ENCODE data around the gene UCKL1.
A peak's percentile ranks its signal among the peaks of the same experiment; 100 is the strongest.
"Not testable (repeated sequence)": the region's sequence is repeated elsewhere in the genome, so short reads cannot be mapped to it uniquely, and the experiment has no call there.

UCKL1 gene

DNA sequence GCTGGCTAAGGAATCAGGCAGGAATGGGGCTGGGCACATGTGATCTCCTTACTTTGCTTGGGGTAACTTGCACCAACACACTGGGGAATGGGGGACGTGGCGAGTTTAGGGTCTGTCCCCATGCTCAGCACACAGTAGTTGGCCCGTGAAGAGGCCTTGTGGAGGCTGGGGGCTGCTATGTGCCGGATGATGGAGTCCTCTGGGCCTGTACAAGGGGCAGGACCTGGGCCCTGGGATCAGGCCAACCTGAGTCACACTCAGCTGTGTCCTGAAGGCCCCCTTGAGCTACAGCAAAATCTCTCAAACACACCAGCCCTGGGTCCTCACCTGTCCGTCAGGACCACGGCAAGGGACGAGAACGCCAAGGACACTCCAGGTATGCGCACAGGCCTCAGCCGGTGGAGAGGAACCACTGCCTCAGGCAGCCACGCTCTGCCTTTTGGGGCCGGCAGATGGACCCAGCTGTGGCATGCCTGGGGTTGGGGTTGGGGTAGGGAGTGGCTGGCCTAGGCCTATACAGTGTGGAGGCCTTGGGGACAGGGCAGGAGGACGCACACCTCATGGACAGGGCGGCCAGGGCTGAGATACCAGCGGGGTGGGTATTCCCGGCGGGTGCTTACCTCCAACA lies 11.1 kb downstream of the UCKL1 start:
- DNase-seq, result no peak

DNA sequence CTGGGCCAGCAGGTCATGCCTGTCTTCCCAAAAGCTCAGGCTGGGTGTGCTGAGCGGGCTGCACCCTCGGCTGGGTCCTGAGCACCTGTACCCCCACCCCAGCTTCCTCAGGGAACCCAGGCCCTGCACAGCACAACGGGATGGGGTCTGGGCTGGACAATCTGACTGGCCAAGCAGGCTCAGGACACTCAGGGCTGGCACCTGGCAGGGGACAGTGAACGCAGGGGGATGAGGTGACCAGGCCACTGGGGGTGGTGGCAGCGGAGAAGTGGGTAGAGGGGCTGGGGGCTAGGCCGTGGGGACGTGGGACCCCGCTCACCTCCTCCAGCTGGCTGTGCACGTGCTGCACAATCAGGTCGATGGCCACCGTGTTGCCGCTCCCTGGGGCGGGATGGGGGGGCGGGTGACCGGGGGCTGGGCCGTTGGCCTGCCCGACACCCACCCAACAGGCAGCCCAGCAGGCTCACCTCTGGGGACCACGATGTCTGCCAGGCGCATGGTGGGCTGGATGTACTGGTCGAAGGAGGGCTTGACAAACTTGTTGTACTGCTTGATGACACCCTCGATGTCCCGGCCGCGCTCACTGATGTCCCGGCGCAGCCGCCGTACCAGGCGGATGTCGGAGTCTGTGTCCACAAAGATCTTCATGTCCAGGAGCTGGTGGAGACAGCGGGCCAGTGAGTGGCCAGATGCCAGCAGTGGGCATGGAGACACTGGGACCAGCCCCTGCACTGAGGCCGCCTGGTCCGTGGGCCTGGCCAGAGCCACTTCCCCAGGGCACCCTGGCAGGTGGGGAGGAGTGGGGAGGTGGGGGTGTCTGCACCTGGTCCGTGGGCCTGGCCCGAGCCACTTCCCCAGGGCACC lies 11.9 kb downstream of the UCKL1 start:
- DNase-seq, result no peak

DNA sequence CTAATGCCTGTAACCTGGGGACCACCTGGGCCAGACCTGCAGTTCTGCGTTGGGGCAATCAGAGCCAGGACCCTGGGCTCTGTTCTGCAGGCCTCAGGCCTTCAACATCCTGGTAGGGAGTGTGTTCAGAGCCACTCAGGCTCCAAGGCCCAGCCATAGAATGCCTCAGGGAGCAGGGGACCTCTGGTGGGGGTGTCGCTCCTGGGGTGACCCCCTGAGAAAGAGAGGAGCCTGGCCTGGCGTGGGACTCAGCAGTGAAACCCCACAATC lies 12.5 kb downstream of the UCKL1 start:
- DNase-seq, result no peak

DNA sequence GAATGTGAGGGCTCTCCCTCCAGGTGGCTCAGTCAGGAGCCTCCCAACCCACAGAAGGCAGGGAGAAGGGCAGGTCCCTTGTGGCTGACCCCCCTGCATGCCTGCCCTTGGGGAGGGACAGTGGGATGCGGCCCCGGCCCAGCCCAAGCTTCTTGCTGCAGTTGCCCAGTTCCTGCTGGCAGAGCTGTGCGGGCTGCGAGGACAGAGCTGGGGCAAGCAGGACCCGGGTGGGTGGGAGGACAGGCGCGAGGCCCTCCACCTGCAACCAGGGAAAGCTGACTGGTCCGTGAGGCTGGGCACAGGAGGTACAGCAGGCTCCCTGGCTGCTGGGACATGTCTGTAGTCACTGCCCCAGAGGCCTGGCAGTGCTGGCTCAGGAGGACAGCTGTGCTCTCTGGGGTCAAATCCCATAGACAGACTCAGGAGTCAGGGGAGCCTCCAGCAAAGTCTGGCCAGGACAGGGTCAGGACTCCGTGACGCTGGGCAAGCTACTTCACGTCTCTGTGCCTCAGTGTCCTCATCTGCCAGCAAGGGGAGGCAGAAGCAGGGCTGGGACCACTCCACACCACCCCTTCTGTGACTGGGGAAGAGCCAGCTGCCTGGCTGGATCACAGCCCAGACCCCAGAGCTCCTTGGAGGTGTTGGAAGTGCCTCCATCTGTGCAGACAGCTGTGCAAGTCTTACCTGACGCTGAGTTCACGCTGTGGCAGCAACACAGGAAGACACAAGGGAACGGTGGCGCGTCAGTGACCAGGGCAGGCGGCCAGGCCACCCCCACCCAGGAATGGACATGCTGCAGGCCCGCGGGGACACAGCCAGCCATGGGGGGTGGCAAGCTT lies 13.0 kb downstream of the UCKL1 start:
- no peak for DNase-seq

DNA sequence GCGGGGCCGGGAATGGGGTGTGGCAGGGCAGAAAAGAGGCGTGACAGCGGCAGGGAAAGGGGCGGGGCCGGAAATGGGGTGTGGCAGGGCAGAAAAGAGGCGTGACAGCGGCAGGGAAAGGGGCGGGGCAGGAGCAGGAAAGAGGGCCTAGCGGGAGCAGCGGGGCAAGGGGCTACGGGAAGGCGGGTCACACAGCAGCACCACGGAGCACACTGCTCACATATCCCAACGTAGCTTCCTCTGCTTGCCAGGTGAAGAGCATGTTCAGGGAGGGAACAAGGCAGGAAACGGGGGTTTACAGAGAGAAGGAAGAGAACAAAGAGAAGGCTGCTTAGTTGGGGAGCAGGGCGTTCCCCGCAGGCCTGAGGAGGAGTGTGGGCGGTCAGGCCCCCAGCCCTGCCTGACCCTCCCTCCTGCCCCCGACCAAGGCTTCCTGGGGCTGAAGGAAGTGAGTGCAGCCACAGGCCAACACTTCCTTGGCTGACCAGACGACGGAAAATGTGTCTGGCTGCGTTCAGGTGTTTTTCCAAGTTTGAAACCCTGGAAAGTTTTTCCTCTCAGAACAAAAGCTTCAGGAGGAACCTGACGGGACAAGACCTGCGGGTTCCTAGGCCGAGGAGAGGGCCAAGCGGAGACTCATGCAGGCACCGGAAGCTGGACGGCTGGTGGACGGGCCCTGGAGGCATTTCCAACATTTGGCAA lies 13.8 kb downstream of the UCKL1 start:
- DNase-seq, result peak in 3 of 58 donors; percentile 23 to 33 (median 31)

DNA sequence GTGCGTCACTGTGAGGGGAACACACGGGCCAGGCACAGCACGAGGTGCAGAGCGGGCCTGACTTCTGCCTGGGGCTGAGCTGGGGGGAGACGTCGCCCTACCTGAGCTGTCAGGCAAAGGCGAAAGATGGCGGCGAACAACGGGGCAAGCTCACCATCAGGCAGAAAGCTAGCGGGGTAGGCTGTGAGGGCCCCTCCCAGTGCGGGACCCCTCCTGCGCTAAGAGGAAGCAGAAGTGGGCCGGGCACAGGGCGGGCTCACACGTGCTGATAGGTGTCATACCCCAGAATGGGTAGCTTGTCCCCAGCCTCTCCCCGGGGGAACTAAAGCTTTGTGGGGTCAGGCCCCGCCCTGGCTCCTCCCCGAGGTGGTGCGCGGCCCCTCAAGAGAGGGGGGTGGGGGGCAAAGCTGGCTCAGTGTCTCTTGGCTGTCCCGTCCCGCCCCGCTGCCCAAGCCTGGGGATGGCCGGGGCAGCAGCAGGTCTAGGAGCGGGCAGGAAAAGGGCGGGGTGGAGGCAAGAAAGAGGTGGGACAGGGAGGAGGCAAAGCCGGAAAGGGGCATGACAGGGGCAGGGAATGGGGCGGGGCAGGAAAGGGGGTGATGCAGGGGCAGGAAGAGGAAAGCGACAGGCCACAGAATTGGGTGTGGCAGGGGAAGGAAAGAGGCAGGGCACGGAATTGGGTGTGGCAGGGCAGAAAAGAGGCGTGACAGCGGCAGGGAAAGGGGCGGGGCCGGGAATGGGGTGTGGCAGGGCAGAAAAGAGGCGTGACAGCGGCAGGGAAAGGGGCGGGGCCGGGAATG lies 14.7 kb downstream of the UCKL1 start:
- no peak for DNase-seq

DNA sequence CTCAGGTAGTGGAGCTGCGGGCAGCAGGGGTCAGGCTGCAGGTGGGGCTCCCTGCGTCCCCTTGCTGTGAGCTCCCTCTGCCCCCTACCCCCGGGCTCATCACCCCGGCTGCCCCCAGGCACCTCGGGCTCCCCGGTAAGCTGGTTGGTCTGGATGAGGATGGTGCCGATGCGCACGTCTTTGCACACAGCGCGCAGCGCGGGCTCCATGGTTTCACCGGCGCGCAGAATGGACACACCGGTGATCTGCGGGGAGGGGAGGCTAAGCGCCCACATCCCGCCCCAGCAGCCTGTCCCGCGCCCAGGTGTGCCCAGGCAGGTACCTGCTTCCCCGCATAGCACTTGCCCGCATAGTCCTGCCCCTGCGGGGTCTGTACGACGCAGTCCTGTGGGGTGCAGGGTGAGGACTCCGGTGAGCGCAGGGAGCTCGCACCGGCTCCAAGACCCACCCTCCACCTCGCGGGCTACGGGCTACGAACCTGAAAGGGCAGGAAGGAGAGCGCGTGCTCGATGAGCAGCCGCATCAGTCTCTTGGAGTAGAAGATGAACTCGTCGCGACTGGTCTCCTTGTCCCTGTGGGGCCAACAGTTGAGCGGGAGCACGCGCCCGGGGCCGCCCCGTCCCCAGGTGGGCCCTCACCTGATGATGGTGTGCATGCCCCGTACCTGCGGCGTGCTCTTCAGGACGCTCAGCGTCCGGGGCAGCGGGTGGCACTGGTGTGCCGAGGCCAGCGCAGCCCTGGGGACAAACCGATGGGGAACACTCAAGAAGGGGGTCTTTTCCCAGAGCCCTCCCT lies 15.5 kb downstream of the UCKL1 start:
- no peak for DNase-seq

DNA sequence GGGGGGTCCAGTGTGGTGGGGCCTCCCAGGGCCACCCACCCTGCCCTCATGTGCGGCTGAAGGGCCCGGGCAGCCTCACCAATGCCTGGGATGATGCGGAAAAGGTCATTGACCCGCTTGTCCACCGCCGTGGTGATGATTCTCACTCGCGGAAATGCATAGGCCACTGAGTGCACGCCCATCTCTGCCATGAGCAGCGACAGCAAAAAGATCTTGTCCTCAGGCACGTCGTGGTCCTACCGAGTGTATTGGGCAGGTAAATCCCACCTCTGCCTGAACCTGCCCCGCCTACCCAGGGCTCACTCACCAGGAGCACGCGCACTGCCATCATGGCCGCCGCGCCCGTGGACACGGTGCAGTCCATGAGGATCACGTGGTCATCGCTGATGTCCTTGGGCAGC lies 16.1 kb downstream of the UCKL1 start:
- no peak for DNase-seq

DNA sequence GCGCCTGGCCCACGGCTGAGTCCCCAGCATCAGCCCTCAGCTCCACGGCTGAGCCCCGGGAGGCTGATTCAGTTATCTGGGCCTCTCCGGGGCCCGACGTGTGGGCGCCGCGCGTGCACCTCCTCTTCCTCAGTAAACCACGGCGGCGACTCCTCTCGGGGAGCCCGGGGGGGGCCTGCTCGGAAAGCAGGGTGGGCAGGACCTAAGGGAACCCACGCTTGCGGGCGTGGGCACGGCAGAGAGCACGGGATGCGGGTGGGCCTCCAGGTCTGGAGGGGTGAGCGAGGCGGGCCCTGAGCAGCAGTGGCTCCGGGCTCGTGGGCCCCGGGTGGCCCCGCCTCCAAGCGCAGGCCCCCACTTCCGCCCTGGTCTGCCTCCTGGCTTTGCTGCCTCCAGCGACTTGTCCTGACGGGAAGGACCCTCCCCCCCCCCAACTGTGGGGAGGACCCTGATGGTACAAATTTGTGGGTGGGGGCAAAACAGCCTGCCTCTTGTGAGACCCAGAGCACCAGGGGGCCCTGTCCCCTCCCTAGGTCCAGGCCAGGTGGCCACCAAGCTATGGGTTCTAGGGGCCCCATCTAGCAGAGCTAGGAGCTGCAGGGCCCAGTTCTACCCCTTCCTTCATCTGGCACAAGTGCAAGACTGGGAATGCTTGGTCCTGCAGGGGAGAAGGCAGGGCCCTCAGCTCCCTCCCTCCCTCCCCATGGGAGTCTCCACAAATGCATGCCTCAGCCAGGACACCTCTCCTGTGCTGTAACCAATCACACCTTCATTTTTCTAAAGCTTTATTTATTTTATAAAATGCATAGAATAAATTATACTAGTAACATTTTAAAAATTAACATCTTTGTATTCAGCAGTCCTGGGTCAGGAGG lies 16.9 kb downstream of the UCKL1 start:
- DNase-seq, result no peak

DNA sequence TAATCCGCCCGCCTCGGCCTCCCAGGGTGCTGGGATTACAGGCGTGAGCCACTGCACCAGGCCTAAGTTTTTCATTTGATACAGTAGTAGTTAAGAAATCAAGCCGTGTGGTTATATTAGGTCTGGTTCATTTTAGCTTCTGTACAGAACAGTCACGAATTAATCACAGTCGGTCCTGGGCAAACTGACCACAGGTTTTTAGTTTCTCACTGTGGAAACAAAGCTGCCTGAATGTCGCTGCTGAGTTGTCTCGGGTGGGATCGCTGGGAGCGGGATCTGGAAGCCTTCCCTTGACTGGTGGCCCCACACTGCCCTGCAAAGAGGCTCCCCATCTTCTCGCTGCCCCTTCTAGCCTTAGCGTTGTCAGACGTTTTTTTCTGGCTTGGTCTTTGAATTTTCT lies 18.6 kb downstream of the UCKL1 start:
- DNase-seq, result no peak

DNA sequence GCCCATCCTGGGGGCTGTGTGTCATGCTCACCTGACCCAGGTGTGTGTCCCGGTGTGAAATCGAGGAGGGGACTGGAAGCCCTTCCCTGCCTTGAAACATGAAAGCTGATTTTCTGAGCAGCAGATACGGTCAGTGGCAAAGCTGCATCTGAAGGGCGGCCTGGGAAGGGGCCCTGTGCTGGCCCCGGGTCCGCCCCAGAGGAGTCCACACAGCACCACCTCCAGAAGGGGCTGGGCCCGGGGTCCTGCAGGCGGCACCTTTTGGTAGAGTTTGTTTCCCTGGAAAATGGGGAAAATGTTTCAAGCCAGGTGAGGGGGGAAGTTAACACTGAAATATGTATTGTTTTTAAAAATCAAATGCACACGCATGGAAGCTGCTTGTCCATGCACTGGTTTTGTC lies 20.8 kb downstream of the UCKL1 start:
- DNase-seq, result no peak

DNA sequence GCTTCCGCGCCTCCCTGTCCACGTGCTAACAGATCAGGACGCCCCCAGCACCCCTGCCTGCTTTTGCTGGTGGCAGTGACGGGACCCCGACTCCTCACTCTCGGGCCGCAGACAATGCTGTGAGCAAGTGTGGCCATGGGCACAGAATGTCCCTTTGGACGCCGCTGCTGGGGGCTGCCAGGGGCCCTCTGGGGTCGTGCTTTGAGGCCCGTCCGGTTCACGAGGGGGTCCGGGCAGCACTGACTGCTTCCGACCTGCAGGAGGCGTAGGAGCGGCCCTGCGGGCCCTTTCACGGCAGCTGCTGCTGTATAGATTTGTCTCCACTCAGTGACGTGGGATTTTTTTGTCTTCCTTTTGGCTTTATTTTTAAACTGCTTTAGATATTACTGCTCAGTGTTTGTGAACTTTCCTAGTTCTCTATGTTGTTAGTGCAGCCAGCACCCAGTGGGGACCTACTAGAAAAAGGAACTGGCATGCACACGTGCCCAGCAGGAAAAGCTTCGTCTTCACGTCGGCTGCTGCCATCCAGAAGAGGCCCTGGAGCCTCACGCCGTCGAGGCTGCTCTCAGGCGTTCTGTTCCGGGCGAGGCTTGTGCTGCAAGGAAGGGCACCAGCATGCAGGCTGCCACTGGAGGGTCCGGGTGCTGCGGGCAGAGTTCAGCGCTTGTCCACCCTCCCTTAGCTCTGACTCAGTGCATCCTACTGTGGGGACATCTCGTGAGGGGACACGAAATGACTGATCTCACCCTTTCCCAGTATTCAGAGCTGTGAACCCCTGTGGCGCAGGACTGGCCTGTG lies 21.7 kb downstream of the UCKL1 start:
- no peak for DNase-seq

DNA sequence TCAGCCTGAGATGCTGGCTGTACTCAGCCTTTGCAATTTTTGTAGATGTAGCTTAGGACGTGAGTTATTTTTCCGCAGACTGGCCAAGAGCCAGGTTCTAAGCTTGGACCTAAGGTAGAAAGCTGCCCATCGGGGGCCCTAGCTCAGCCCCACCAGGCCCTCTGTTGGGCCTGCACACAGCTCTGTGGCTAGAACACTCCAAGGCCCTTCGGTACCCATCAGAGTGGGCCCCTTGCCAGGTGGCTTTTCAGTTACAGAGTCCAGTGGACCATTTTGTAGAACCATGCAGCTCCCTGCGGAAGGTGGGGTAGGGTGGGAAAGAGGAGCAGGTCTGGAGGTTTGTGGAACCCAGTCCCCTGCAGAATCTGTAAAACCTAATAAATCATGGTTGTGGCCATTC lies 22.6 kb downstream of the UCKL1 start:
- DNase-seq, result no peak

DNA sequence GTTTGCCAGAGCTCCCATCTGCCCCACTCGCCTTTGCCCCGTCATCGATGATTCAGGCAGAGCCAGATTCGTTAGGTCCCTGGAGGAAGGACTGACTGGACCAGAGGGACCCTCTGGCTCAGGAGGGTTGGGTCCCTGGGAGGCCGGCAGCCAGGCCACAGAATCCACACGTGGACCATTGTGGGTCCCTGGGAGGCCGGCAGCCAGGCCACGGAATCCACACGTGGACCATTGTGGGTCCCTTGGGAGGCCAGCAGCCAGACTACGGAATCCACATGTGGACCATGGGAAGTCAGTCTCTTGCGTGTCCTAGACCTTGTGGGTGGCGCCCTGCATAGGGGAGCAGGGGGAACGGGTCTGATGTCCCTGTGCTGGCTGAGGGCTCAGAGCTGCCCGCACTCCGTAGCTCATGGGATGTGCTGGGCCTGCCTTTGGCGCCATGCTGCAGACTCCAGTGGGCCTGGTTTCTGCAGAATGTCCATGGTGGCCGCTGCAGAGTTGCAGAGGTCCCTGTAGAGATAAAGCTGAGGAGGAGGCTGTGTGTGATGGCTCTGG lies 23.5 kb downstream of the UCKL1 start:
- DNase-seq, result no peak

DNA sequence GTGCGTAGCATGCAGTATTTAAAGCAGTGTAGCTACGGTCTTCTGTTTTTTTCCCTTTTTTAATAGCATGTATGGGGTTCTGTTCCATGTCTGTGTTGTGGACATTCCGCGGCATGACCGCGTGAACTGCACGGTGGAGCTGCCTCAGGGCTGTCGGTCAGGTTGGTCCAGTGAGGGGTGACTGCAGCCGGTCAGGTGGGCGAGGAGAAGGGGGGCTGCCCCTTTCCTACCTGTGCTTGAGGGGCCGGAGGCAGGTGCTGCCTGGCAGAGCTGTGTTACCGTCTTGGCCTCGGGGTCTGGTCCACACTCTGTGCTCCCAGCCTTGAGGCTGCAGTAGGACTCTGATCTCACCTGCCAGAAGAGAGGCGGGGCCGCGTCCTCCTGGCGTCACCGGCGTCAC lies 24.5 kb downstream of the UCKL1 start:
- DNase-seq, result no peak

DNA sequence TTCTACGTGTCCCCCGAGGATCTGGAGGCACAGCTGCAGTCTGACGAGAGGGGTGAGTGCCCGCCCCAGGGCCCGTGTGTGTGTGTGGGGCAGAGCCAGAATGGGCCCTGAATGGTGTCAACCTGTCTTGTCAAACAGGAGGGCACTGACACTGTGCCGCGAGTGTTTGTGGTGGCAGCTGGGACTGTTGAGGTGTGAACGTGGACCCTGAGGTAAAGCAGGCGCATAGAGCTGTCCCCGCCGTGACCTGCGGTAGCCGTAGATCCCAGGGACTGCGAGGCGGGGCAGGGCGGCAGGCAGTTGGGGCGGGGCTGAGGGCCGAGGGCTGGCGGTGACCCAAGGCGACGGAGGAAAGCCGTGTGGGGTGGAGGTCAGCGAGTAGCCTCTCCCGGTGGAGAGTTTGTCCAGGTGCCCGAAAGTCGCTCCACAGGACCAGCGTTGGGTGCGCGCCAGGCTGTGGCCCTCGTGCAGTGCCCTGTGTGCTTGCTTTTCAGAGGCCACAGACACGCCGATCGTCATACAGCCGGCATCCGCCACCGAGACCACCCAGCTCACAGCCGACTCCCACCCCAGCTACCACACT lies 25.2 kb downstream of the UCKL1 start:
- DNase-seq, result no peak

DNA sequence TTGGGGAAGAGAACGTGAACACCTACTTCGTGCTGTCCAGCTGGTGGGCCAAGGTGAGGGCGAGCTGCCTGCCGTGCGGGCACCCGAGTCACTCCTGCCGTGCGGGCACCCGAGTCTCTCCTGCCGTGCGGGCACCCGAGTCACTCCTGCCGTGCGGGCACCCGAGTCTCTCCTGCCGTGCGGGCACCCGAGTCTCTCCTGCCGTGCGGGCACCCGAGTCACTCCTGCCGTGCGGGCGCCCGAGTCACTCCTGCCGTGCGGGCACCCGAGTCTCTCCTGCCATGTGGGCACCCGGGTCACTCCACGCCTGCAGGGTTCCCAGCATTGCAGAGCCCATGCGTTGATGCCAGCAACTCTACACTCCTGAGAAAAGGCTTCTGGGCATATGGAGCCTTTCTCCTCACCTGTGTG lies 26.7 kb downstream of the UCKL1 start:
- not testable (repeated sequence) for DNase-seq

Data from anterior cingulate cortex (tissue), 58 donors.